SH-SY5Y (cell line): Measurements from ENCODE around the gene COQ8A.

Source experiments
- GATA2 ChIP-seq: IDR thresholded peaks from 2 replicates; pipeline ENCODE4 v1.6.1; 2011; ENCODE audit warnings: mild to moderate bottlenecking, low read depth, low read length
- GATA3 ChIP-seq: IDR thresholded peaks from 2 replicates; pipeline ENCODE4 v1.6.1; 2011; ENCODE audit warnings: low read depth, mild to moderate bottlenecking, low read length, moderate library complexity

GRCh38 chr1:226942392-226942791, 2.3 kb downstream of the COQ8A start:
- no peak for TF ChIP-seq GATA2
- TF ChIP-seq GATA3: no peak
